CD14-positive monocyte (primary cell): ENCODE results near the gene RAB3GAP2. TPM values are rescaled to one million over a fixed set of nuclear protein-coding genes. Genes with fewer than 3 reads are reported as not detected.

Source experiments
- DNase-seq, 3 donors: peaks; one replicate each; pipeline ENCODE4 v3.0.0-alpha.2; 2011 to 2022
- H2AFZ ChIP-seq: 2 replicates; pipeline ENCODE4 v1.6.0; 2012; ENCODE audit warnings: mild to moderate bottlenecking, low read depth, low read length, inconsistent platforms; ENCODE audit not compliant: insufficient read depth, poor library complexity, severe bottlenecking
- H3K27ac ChIP-seq, 2 donors: 1 replicate in 1 of 2; 2 replicates in 1 of 2; pipeline ENCODE4 v1.5.1; 2012 to 2013; ENCODE audit warnings: low read length in 2 of 2, control low read depth in 1 of 2, inconsistent platforms in 1 of 2, low read depth in 1 of 2, mild to moderate bottlenecking in 1 of 2
- H3K27me3 ChIP-seq, 2 donors: one replicate each; pipeline versions ENCODE4 v1.6.0 to v1.6.1; 2011 to 2013; ENCODE audit warnings: low read length in 2 of 2; ENCODE audit not compliant: control insufficient read depth in 2 of 2, insufficient read depth in 2 of 2
- H3K36me3 ChIP-seq, 2 donors: replicated peaks in 1 of 2; 1 replicate in 1 of 2; 2 replicates in 1 of 2; pipeline versions ENCODE4 v1.5.1 to v1.6.1; 2012 to 2013; ENCODE audit warnings: low read length in 2 of 2, control low read depth in 1 of 2, inconsistent platforms in 1 of 2, mild to moderate bottlenecking in 1 of 2; ENCODE audit not compliant: insufficient read depth in 2 of 2, control insufficient read depth in 1 of 2
- H3K4me1 ChIP-seq, 2 donors: 1 replicate in 1 of 2; 2 replicates in 1 of 2; pipeline versions ENCODE4 v1.5.1 to v1.6.1; 2012 to 2013; ENCODE audit warnings: low read length in 2 of 2, control low read depth in 1 of 2, inconsistent platforms in 1 of 2, mild to moderate bottlenecking in 1 of 2, moderate library complexity in 1 of 2; ENCODE audit not compliant: insufficient read depth in 2 of 2, control insufficient read depth in 1 of 2
- H3K4me2 ChIP-seq: replicated peaks from 2 replicates; pipeline ENCODE3; 2012; ENCODE audit warnings: low read length, moderate library complexity, mild to moderate bottlenecking; ENCODE audit not compliant: poor library complexity, severe bottlenecking; ENCODE audit errors: extremely low read depth
- H3K4me3 ChIP-seq, 3 experiments: fragments of 200-600 bp in 1 of 3; sonication (generic) in 1 of 3; replicated peaks in 1 of 3; 1 replicate in 2 of 3; 2 replicates in 1 of 3; pipeline ENCODE4 v1.5.1; 2011 to 2013; ENCODE audit warnings: low read length in 3 of 3, mild to moderate bottlenecking in 3 of 3, control low read depth in 2 of 3, low read depth in 2 of 3, inconsistent platforms in 1 of 3, moderate library complexity in 1 of 3
- H3K79me2 ChIP-seq: 2 replicates; pipeline ENCODE4 v1.6.0; 2012; ENCODE audit warnings: mild to moderate bottlenecking, control low read depth, inconsistent platforms, low read length, moderate library complexity; ENCODE audit not compliant: insufficient read depth
- H3K9ac ChIP-seq: 2 replicates; pipeline ENCODE4 v1.6.0; 2017; ENCODE audit warnings: low read length, mild to moderate bottlenecking; ENCODE audit not compliant: insufficient read depth, poor library complexity, severe bottlenecking
- H3K9me3 ChIP-seq, 2 donors: replicated peaks in 1 of 2; 1 replicate in 1 of 2; 2 replicates in 1 of 2; pipeline versions ENCODE4 v1.5.1 to v1.6.1; 2012 to 2013; ENCODE audit warnings: low read length in 2 of 2, control low read depth in 1 of 2; ENCODE audit not compliant: control insufficient read depth in 1 of 2, insufficient read depth in 1 of 2
- H4K20me1 ChIP-seq: 2 replicates; pipeline ENCODE4 v1.6.0; 2012; ENCODE audit warnings: mild to moderate bottlenecking, low read length, control low read depth, moderate library complexity; ENCODE audit not compliant: insufficient read depth
- H3K27ac Mint-ChIP-seq, 7 donors: one replicate each; pipeline ENCODE4 v1.8.0; 2020; ENCODE audit warnings: mild to moderate bottlenecking in 7 of 7, mixed read lengths in 7 of 7, moderate library complexity in 6 of 7, inconsistent platforms in 2 of 7
- H3K27me3 Mint-ChIP-seq, 3 donors: one replicate each; pipeline ENCODE4 v1.8.0; 2021 to 2022; ENCODE audit warnings: low read depth in 3 of 3, mild to moderate bottlenecking in 3 of 3, mixed read lengths in 3 of 3, moderate library complexity in 3 of 3, inconsistent platforms in 1 of 3
- H3K36me3 Mint-ChIP-seq, 2 donors: one replicate each; pipeline ENCODE4 v1.8.0; 2020; ENCODE audit warnings: mixed read lengths in 2 of 2, inconsistent platforms in 1 of 2, mild to moderate bottlenecking in 1 of 2
- H3K4me1 Mint-ChIP-seq: one replicate; pipeline ENCODE4 v1.8.0; 2020; ENCODE audit warnings: mild to moderate bottlenecking, mixed read lengths
- H3K4me3 Mint-ChIP-seq, 2 donors: one replicate each; pipeline ENCODE4 v1.8.0; 2020; ENCODE audit warnings: mild to moderate bottlenecking in 2 of 2, mixed read lengths in 2 of 2, moderate library complexity in 1 of 2
- H3K9me3 Mint-ChIP-seq, 7 donors: one replicate each; pipeline ENCODE4 v1.8.0; 2020 to 2022; ENCODE audit warnings: mixed read lengths in 7 of 7, mild to moderate bottlenecking in 6 of 7, moderate library complexity in 6 of 7, inconsistent platforms in 2 of 7
- CTCF ChIP-seq: fragments of 200-600 bp; IDR thresholded peaks from one replicate; pipeline ENCODE4 v1.8.0; 2022; ENCODE audit warnings: antibody characterized with exemption, mild to moderate bottlenecking
- WGBS: methylation state at CpG from one replicate; pipeline ENCODE4 v1.1.5; 2013; ENCODE audit warnings: missing lambda C conversion rate; ENCODE audit not compliant: insufficient coverage; 5-methylcytosine and 5-hydroxymethylcytosine counted together
- intact Hi-C, 2 donors: fragments of 100-400 bp; cut with micrococcal nuclease; formaldehyde crosslinking; loops; one replicate each; pipeline versions ENCODE4 v1.15.0 to v1.15.1; 2023
- polyA plus RNA-seq, 3 donors: library from polyadenylated mRNA; depleted of rRNA in 1 of 3; unstranded in 2 of 3; stranded (reverse) in 1 of 3; fragments of 300-500 nt in 2 of 3; fragments of >200 nt in 1 of 3; fragmentation: Illumina TruSeq in 2 of 3; gene quantifications; 1 replicate in 2 of 3; 2 replicates in 1 of 3; pipeline ENCODE4 v1.2.3, GENCODE V29; 2012 to 2021

Gene RAB3GAP2
- polyA plus RNA-seq, 3 donors, result 9.8 to 12.1 (median 11.6) TPM

GRCh38 chr1:220294846-220295301 lies 22.6 kb upstream of the RAB3GAP2 start:
- Histone ChIP-seq H3K4me1 (no peaks in the 10 kb centered on the region), H3K4me2 (no peak overlapping the region), H3K27me3 (peaks cover 0 to 3% of the 10 kb centered on the region in 2 donors), H2AFZ (no peak overlapping the region), H4K20me1 (no peaks in the 10 kb centered on the region), H3K27ac (no peak overlapping the region), H3K79me2 (no peaks in the 10 kb centered on the region), H3K36me3 (no peaks in the 10 kb centered on the region), H3K9ac (no peak overlapping the region), H3K9me3 (no peaks in the 10 kb centered on the region), H3K4me3 (no peak overlapping the region)
- no peak for DNase-seq
- Mint-ChIP-seq H3K27me3 (peaks cover 4 to 8% (median 6%) of the 10 kb centered on the region in 3 donors), H3K4me3 (no peak overlapping the region), H3K27ac (no peak overlapping the region), H3K4me1 (peaks cover 2% of the 10 kb centered on the region), H3K9me3 (no peaks in the 10 kb centered on the region), H3K36me3 (no peaks in the 10 kb centered on the region)
- no CpG with 5 or more reads among the region's 4 CpGs for WGBS
- intact Hi-C loops, result no loop called here
- no peak for TF ChIP-seq CTCF

GRCh38 chr1:220291580-220291979 lies 19.3 kb upstream of the RAB3GAP2 start:
- Histone ChIP-seq H3K27ac (no peak overlapping the region), H3K79me2 (no peaks in the 10 kb centered on the region), H3K4me3 (no peak overlapping the region), H3K4me2 (no peak overlapping the region), H3K36me3 (no peaks in the 10 kb centered on the region), H3K4me1 (no peaks in the 10 kb centered on the region), H2AFZ (no peak overlapping the region), H3K9me3 (no peaks in the 10 kb centered on the region), H3K9ac (no peak overlapping the region), H3K27me3 (peaks cover 0 to 3% of the 10 kb centered on the region in 2 donors), H4K20me1 (no peaks in the 10 kb centered on the region)
- Mint-ChIP-seq H3K36me3 (no peaks in the 10 kb centered on the region), H3K27ac (no peak overlapping the region), H3K4me1 (peaks cover 2% of the 10 kb centered on the region), H3K4me3 (peak overlapping the region in 1 of 2 donors; percentile 35), H3K27me3 (peaks cover 5 to 13% (median 5%) of the 10 kb centered on the region in 3 donors), H3K9me3 (no peaks in the 10 kb centered on the region)
- no peak for TF ChIP-seq CTCF
- intact Hi-C loops, result no loop called here
- no peak for DNase-seq
